HCT116 (cell line): ENCODE data around the gene TMEM132D. TPM values are rescaled to one million over a fixed set of nuclear protein-coding genes. Genes with fewer than 3 reads are reported as not detected.

Source experiments
- ATAC-seq: fragments of 200-7000 bp; cut with Tn5 transposase; 2 replicates; pipeline ENCODE4 v1.9.1; 2020; ENCODE audit warnings: mild to moderate bottlenecking, moderate library complexity
- BruUV-seq: library from RNA; stranded (reverse); fragments of 400-500 nt; replicated peaks from 2 replicates; lab custom pipeline; 2021; lab: Mats Ljungman, UMichigan
- CTCF ChIA-PET: fragments of 300-600 bp; sonication (Branson Sonifier 250); formaldehyde crosslinking; loops from one replicate; lab custom pipeline; 2021; ENCODE audit warnings: antibody characterized with exemption; lab: Charles Lee
- POLR2A ChIA-PET: fragments of 300-600, 350-600 bp; sonication (Branson Sonifier 250); formaldehyde crosslinking; loops from one replicate; lab custom pipeline; 2021; ENCODE audit warnings: antibody characterized with exemption; lab: Charles Lee
- RAD21 ChIA-PET, 2 experiments: fragments of 300-600 bp; sonication (Branson Sonifier 250); formaldehyde crosslinking; loops; one replicate each; lab custom pipeline; 2023; ENCODE audit warnings: low total read pairs in 2 of 2; ENCODE audit not compliant: uncharacterized antibody in 2 of 2, unreplicated experiment in 2 of 2, low non-redundant PET in 1 of 2; lab: Charles Lee
- DNase-seq: peaks from one replicate; pipeline ENCODE4 v3.0.0-alpha.2; 2010; ENCODE audit warnings: low read depth, low spot score
- H2AFZ ChIP-seq: fragments of 200-600 bp; shearing (Covaris generic), sonication (generic); 2 replicates; pipeline ENCODE4 v1.6.1; 2017; ENCODE audit warnings: low read depth, mixed run types, mixed read lengths, antibody characterized with exemption, low read length; ENCODE audit not compliant: poor library complexity, severe bottlenecking
- H3K27ac ChIP-seq: 2 replicates; pipeline ENCODE4 v1.5.1; 2012; ENCODE audit warnings: low read depth, low read length
- H3K27me3 ChIP-seq: fragments of 200-600 bp; sonication (generic); 2 replicates; pipeline ENCODE4 v1.6.1; 2016; ENCODE audit warnings: mixed run types, low read length, mixed read lengths; ENCODE audit not compliant: insufficient read depth
- H3K36me3 ChIP-seq, 2 experiments: fragments of 200-500 bp in 1 of 2; fragments of 200-600 bp in 1 of 2; sonication (Bioruptor generic) in 1 of 2; sonication (generic) in 1 of 2; 2 replicates each; pipeline versions ENCODE4 v1.5.1 to v1.6.1; 2014 to 2016; ENCODE audit warnings: low read length in 2 of 2, inconsistent platforms in 1 of 2, mixed read lengths in 1 of 2, mixed run types in 1 of 2; ENCODE audit not compliant: insufficient read depth in 2 of 2, control insufficient read depth in 1 of 2
- H3K4me1 ChIP-seq, 2 experiments: fragments of 200-600 bp in 1 of 2; sonication (generic) in 1 of 2; 2 replicates each; pipeline versions ENCODE4 v1.5.1 to v1.6.1; 2012 to 2017; ENCODE audit warnings: low read length in 2 of 2, inconsistent platforms in 1 of 2, mild to moderate bottlenecking in 1 of 2, mixed read lengths in 1 of 2, mixed run types in 1 of 2, moderate library complexity in 1 of 2; ENCODE audit not compliant: insufficient read depth in 2 of 2, control insufficient read depth in 1 of 2
- H3K4me2 ChIP-seq: fragments of 200-600 bp; sonication (generic); 2 replicates; pipeline ENCODE4 v1.6.1; 2017; ENCODE audit warnings: mixed run types, low read length, mixed read lengths
- H3K4me3 ChIP-seq, 2 experiments: fragments of 200-600 bp in 1 of 2; sonication (generic) in 1 of 2; replicated peaks in 1 of 2; 2 replicates each; pipeline ENCODE4 v1.5.1; 2011 to 2016; ENCODE audit warnings: low read length in 2 of 2, control low read depth in 1 of 2, low read depth in 1 of 2, mild to moderate bottlenecking in 1 of 2, mixed read lengths in 1 of 2, mixed run types in 1 of 2
- H3K79me2 ChIP-seq: fragments of 200-600 bp; sonication (generic); 2 replicates; pipeline ENCODE4 v1.6.1; 2017; ENCODE audit warnings: mild to moderate bottlenecking, mixed run types, low read length, moderate library complexity, mixed read lengths; ENCODE audit not compliant: insufficient read depth
- H3K9ac ChIP-seq: fragments of 200-600 bp; sonication (generic); 2 replicates; pipeline ENCODE4 v1.6.1; 2016; ENCODE audit warnings: low read length, mixed read lengths
- H3K9me2 ChIP-seq: fragments of 200-600 bp; sonication (generic), shearing (Covaris generic); 2 replicates; pipeline ENCODE4 v1.6.1; 2017; ENCODE audit warnings: mixed run types, mild to moderate bottlenecking, moderate library complexity; ENCODE audit not compliant: insufficient read depth
- H3K9me3 ChIP-seq, 2 experiments: fragments of 200-500 bp in 1 of 2; fragments of 200-600 bp in 1 of 2; sonication (Bioruptor generic) in 1 of 2; sonication (generic) in 1 of 2; 2 replicates each; pipeline ENCODE4 v1.6.1; 2014 to 2017; ENCODE audit warnings: low read length in 2 of 2, mixed read lengths in 2 of 2, inconsistent platforms in 1 of 2, low read depth in 1 of 2, mild to moderate bottlenecking in 1 of 2, mixed run types in 1 of 2, moderate library complexity in 1 of 2; ENCODE audit not compliant: control insufficient read depth in 1 of 2, insufficient read depth in 1 of 2
- H4K20me1 ChIP-seq: fragments of 200-600 bp; sonication (generic), shearing (Covaris generic); 2 replicates; pipeline ENCODE4 v1.6.1; 2017; ENCODE audit warnings: mixed run types, mild to moderate bottlenecking, moderate library complexity; ENCODE audit not compliant: insufficient read depth
- CBX3 ChIP-seq: IDR thresholded peaks from 2 replicates; pipeline ENCODE4 v1.6.1; 2012; ENCODE audit warnings: low read depth
- CEBPB ChIP-seq: IDR thresholded peaks from 2 replicates; pipeline ENCODE4 v1.6.1; 2012; ENCODE audit warnings: low read depth
- EGR1 ChIP-seq: IDR thresholded peaks from 2 replicates; pipeline ENCODE4 v1.6.1; 2012; ENCODE audit warnings: low read depth
- EZH2phosphoT487 ChIP-seq: fragments of 200-600 bp; IDR thresholded peaks from 2 replicates; pipeline ENCODE4 v1.6.1; 2018; ENCODE audit warnings: antibody characterized with exemption, borderline replicate concordance
- JUND ChIP-seq: IDR thresholded peaks from 2 replicates; pipeline ENCODE4 v1.6.1; 2012
- POLR2A ChIP-seq: IDR thresholded peaks from 2 replicates; pipeline ENCODE4 v1.7.0; 2011; ENCODE audit warnings: borderline replicate concordance; ENCODE audit not compliant: insufficient read depth, insufficient read length; ENCODE audit errors: extremely low read depth
- POLR2AphosphoS5 ChIP-seq: IDR thresholded peaks from 2 replicates; pipeline ENCODE4 v1.6.1; 2011; ENCODE audit warnings: mild to moderate bottlenecking, low read depth, low read length, moderate library complexity
- SIN3A ChIP-seq: IDR thresholded peaks from 2 replicates; pipeline ENCODE4 v1.6.1; 2012; ENCODE audit warnings: low read depth
- SP1 ChIP-seq: IDR thresholded peaks from 2 replicates; pipeline ENCODE4 v1.6.1; 2012; ENCODE audit warnings: low read depth
- SRF ChIP-seq: IDR thresholded peaks from 2 replicates; pipeline ENCODE4 v1.6.1; 2012; ENCODE audit warnings: low read depth
- YY1 ChIP-seq: IDR thresholded peaks from 2 replicates; pipeline ENCODE4 v1.6.1; 2011; ENCODE audit warnings: low read length, low read depth, moderate library complexity, mild to moderate bottlenecking; ENCODE audit not compliant: insufficient replicate concordance; ENCODE audit errors: extremely low read depth
- ZFX ChIP-seq: fragments of 450-650 bp; IDR thresholded peaks from 2 replicates; pipeline ENCODE4 v1.6.1; 2017
- intact Hi-C: fragments of 100-400 bp; cut with micrococcal nuclease; formaldehyde crosslinking; loops from 2 replicates; pipeline ENCODE4 v1.10.0; 2022
- total RNA-seq: library from RNA; stranded (reverse); gene quantifications from one replicate; pipeline ENCODE4 v1.2.1, GENCODE V29; 2021; ENCODE audit not compliant: unreplicated experiment
- TF ChIP-seq, protein P1 (sequence below): IDR thresholded peaks from 2 replicates; pipeline ENCODE4 v1.6.1; 2012; ENCODE audit warnings: low read depth
- TF ChIP-seq, protein P2 (sequence below): IDR thresholded peaks from 2 replicates; pipeline ENCODE4 v1.6.1; 2012

TMEM132D gene
- total RNA-seq, 1 experiment from 2014 or later: not detected

DNA sequence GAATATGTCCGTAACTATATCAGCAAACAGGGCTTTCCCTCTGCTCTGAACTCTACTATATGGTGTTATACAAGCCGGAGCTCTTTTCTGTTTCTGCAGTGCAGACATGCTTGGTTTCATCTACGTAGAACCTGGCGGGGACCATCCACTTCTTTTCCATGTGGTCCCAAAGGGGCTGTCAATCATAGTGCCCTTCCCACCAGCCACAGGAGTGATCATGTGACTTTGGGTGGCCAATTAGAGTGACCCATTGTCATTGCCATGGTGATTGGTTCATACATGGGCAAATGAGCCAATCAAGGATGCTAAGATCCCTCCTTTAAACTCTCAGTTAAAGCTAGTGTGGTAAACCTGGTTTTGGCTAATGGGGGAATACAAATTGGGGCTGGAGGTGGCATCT is 281.3 kb downstream of the TMEM132D start:
- Histone ChIP-seq H2AFZ (no peak overlapping the region), H3K9me2 (no peaks in the 10 kb centered on the region), H3K4me3 (no peak overlapping the region), H3K79me2 (no peaks in the 10 kb centered on the region), H3K27me3 (no peaks in the 10 kb centered on the region), H3K27ac (no peak overlapping the region), H3K9me3 (peaks cover 17 to 28% of the 10 kb centered on the region in 2 experiments; a peak in 2 of 4 replicates), H3K4me2 (no peak overlapping the region), H3K36me3 (no peaks in the 10 kb centered on the region), H4K20me1 (no peaks in the 10 kb centered on the region), H3K9ac (no peak overlapping the region)
- ATAC-seq (no peak), DNase-seq (no peak)
- no TSS peak for BruUV-seq
- ChIA-PET RAD21 (no interaction called here), POLR2A (no interaction called here), CTCF (no interaction called here)
- intact Hi-C loops: no loop called here
- TF ChIP-seq JUND (no peak), SP1 (no peak), CBX3 (no peak), POLR2AphosphoS5 (no peak), EGR1 (no peak), SIN3A (no peak)
- TF ChIP-seq, protein P1, sequence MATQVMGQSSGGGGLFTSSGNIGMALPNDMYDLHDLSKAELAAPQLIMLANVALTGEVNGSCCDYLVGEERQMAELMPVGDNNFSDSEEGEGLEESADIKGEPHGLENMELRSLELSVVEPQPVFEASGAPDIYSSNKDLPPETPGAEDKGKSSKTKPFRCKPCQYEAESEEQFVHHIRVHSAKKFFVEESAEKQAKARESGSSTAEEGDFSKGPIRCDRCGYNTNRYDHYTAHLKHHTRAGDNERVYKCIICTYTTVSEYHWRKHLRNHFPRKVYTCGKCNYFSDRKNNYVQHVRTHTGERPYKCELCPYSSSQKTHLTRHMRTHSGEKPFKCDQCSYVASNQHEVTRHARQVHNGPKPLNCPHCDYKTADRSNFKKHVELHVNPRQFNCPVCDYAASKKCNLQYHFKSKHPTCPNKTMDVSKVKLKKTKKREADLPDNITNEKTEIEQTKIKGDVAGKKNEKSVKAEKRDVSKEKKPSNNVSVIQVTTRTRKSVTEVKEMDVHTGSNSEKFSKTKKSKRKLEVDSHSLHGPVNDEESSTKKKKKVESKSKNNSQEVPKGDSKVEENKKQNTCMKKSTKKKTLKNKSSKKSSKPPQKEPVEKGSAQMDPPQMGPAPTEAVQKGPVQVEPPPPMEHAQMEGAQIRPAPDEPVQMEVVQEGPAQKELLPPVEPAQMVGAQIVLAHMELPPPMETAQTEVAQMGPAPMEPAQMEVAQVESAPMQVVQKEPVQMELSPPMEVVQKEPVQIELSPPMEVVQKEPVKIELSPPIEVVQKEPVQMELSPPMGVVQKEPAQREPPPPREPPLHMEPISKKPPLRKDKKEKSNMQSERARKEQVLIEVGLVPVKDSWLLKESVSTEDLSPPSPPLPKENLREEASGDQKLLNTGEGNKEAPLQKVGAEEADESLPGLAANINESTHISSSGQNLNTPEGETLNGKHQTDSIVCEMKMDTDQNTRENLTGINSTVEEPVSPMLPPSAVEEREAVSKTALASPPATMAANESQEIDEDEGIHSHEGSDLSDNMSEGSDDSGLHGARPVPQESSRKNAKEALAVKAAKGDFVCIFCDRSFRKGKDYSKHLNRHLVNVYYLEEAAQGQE: no peak
- TF ChIP-seq, all 23 proteins: peak for 0
- H3K4me1 ChIP-seq: no peaks in the 10 kb centered on the region

DNA sequence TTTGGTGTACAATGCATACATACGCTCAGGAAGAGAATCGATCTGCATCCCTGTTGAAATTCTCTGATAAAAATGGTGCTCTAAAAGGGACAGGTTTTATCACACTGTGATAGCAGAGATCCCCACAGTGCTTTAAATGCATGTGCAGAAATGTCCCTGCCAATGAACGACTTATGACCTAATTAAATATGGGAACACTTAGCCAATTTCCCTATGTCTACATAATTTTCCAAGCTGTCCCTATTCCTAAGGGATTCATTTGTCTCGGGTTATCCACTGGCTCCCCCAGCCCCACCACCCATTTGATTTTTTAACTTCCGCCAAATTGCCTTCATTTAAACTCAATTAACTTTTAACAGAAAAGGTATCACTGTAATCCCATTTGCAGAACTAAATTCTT is 284.6 kb downstream of the TMEM132D start:
- Histone ChIP-seq H3K9me2 (no peaks in the 10 kb centered on the region), H3K4me2 (no peak overlapping the region), H2AFZ (no peak overlapping the region), H4K20me1 (no peaks in the 10 kb centered on the region), H3K9me3 (peaks cover 4 to 22% of the 10 kb centered on the region in 2 experiments; a peak in 2 of 4 replicates), H3K27me3 (no peaks in the 10 kb centered on the region), H3K36me3 (no peaks in the 10 kb centered on the region), H3K27ac (no peak overlapping the region), H3K79me2 (no peaks in the 10 kb centered on the region), H3K4me3 (no peak overlapping the region), H3K9ac (no peak overlapping the region), H3K4me1 (no peaks in the 10 kb centered on the region)
- ChIA-PET POLR2A (no interaction called here), CTCF (no interaction called here), RAD21 (no interaction called here)
- BruUV-seq: no TSS peak
- ATAC-seq (no peak), DNase-seq (no peak)
- no peak for TF ChIP-seq SRF
- no peak for TF ChIP-seq SIN3A
- no peak for TF ChIP-seq ZFX
- TF ChIP-seq EZH2phosphoT487: no peak
- no peak for TF ChIP-seq SP1
- TF ChIP-seq YY1: no peak
- TF ChIP-seq, protein P2, sequence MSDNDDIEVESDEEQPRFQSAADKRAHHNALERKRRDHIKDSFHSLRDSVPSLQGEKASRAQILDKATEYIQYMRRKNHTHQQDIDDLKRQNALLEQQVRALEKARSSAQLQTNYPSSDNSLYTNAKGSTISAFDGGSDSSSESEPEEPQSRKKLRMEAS: no peak
- TF ChIP-seq, protein P1: no peak
- TF ChIP-seq CEBPB: no peak
- TF ChIP-seq POLR2A: no peak
- intact Hi-C loops: no loop called here
